WTC11 (cell line): ENCODE results near the gene SLC39A3. TPM values are rescaled to one million over a fixed set of nuclear protein-coding genes. Genes with fewer than 3 reads are reported as not detected.
A peak's percentile ranks its signal among the peaks of the same experiment; 100 is the strongest.

Experiments used
- ATAC-seq: fragments of 200-7000 bp; cut with Tn5 transposase; 2 replicates; pipeline ENCODE4 v1.10.0; 2021; ENCODE audit warnings: mild to moderate bottlenecking, moderate library complexity
- CTCF ChIA-PET: fragments of 300-600 bp; sonication (Branson Sonifier 250); formaldehyde crosslinking; loops from one replicate; lab custom pipeline; 2021; ENCODE audit warnings: antibody characterized with exemption; lab: Charles Lee
- POLR2A ChIA-PET: fragments of 350-600 bp; sonication (Branson Sonifier 250); formaldehyde crosslinking; loops from one replicate; lab custom pipeline; 2021; ENCODE audit warnings: antibody characterized with exemption; lab: Charles Lee
- DNase-seq: peaks from one replicate; pipeline ENCODE4 v3.0.0; 2021; ENCODE audit warnings: low spot score
- H3K27ac Mint-ChIP-seq: 2 replicates; pipeline ENCODE4 v1.8.0; 2021; ENCODE audit warnings: mixed read lengths
- H3K27me3 Mint-ChIP-seq: 2 replicates; pipeline ENCODE4 v1.8.0; 2021; ENCODE audit warnings: low read depth, mild to moderate bottlenecking, moderate library complexity, mixed read lengths
- H3K36me3 Mint-ChIP-seq: 2 replicates; pipeline ENCODE4 v1.8.0; 2021; ENCODE audit warnings: mixed read lengths
- H3K4me1 Mint-ChIP-seq: 2 replicates; pipeline ENCODE4 v1.8.0; 2022; ENCODE audit warnings: mixed read lengths
- H3K4me3 Mint-ChIP-seq: 2 replicates; pipeline ENCODE4 v1.8.0; 2021; ENCODE audit warnings: mild to moderate bottlenecking, moderate library complexity, mixed read lengths
- H3K9me3 Mint-ChIP-seq: 2 replicates; pipeline ENCODE4 v1.8.0; 2021; ENCODE audit warnings: mixed read lengths
- ATF3 ChIP-seq: sonication (generic); formaldehyde crosslinking; conservative IDR thresholded peaks from 2 replicates; pipeline ENCODE4 v1.8.1; 2022; ENCODE audit warnings: mild to moderate bottlenecking, missing genetic modification reagents
- CREB1 ChIP-seq: sonication (generic); formaldehyde crosslinking; IDR thresholded peaks from 2 replicates; pipeline ENCODE4 v1.8.0; 2023; ENCODE audit warnings: mild to moderate bottlenecking, missing genetic modification reagents
- E2F1 ChIP-seq: sonication (generic); formaldehyde crosslinking; IDR thresholded peaks from 2 replicates; pipeline ENCODE4 v1.8.0; 2022; ENCODE audit warnings: mild to moderate bottlenecking, missing genetic modification reagents
- E2F4 ChIP-seq: sonication (generic); formaldehyde crosslinking; IDR thresholded peaks from 2 replicates; pipeline ENCODE4 v1.8.1; 2022; ENCODE audit warnings: low read depth, mild to moderate bottlenecking, moderate library complexity, missing genetic modification reagents, borderline replicate concordance
- E2F5 ChIP-seq: sonication (generic); formaldehyde crosslinking; IDR thresholded peaks from 2 replicates; pipeline ENCODE4 v1.8.1; 2022; ENCODE audit warnings: mild to moderate bottlenecking, moderate library complexity, missing genetic modification reagents
- ELF4 ChIP-seq: sonication (generic); formaldehyde crosslinking; IDR thresholded peaks from 2 replicates; pipeline ENCODE4 v1.8.1; 2022; ENCODE audit warnings: low read depth, mild to moderate bottlenecking, moderate library complexity, missing genetic modification reagents
- ESRRA ChIP-seq: sonication (generic); formaldehyde crosslinking; IDR thresholded peaks from 2 replicates; pipeline ENCODE4 v1.8.1; 2022; ENCODE audit warnings: mild to moderate bottlenecking, missing genetic modification reagents, borderline replicate concordance
- FOXP1 ChIP-seq: sonication (generic); formaldehyde crosslinking; IDR thresholded peaks from 2 replicates; pipeline ENCODE4 v1.8.0; 2022; ENCODE audit warnings: missing genetic modification reagents, mild to moderate bottlenecking, moderate library complexity, borderline replicate concordance
- JUN ChIP-seq: sonication (generic); formaldehyde crosslinking; IDR thresholded peaks from 2 replicates; pipeline ENCODE4 v1.8.0; 2023; ENCODE audit warnings: mild to moderate bottlenecking, missing genetic modification reagents
- MXD4 ChIP-seq: fragments of 250-450 bp; sonication (Bioruptor Pico); IDR thresholded peaks from 2 replicates; pipeline ENCODE4 v1.8.0; 2021; ENCODE audit warnings: mild to moderate bottlenecking, moderate library complexity, borderline replicate concordance
- MYBL2 ChIP-seq: sonication (generic); formaldehyde crosslinking; IDR thresholded peaks from 2 replicates; pipeline ENCODE4 v1.8.1; 2023; ENCODE audit warnings: mild to moderate bottlenecking, moderate library complexity, missing genetic modification reagents
- NFATC4 ChIP-seq: fragments of 250-450 bp; sonication (Bioruptor Pico); IDR thresholded peaks from 2 replicates; pipeline ENCODE4 v1.9.0; 2021; ENCODE audit warnings: mild to moderate bottlenecking
- NFYB ChIP-seq: sonication (generic); formaldehyde crosslinking; conservative IDR thresholded peaks from 2 replicates; pipeline ENCODE4 v1.8.0; 2022; ENCODE audit warnings: low read depth, missing genetic modification reagents
- OVOL2 ChIP-seq: fragments of 250-450 bp; sonication (Bioruptor Pico); IDR thresholded peaks from 2 replicates; pipeline ENCODE4 v1.9.0; 2021; ENCODE audit warnings: mild to moderate bottlenecking, borderline replicate concordance
- ZNF121 ChIP-seq: sonication (generic); formaldehyde crosslinking; IDR thresholded peaks from 2 replicates; pipeline ENCODE4 v1.8.0; 2023; ENCODE audit warnings: missing genetic modification reagents
- ZNF416 ChIP-seq: fragments of 250-450 bp; sonication (Bioruptor Pico); IDR thresholded peaks from 2 replicates; pipeline ENCODE4 v1.9.0; 2021; ENCODE audit warnings: mild to moderate bottlenecking, inconsistent platforms
- total RNA-seq: library from RNA; stranded (reverse); gene quantifications from 3 replicates; pipeline ENCODE4 v1.2.3, GENCODE V29; 2021
- TF ChIP-seq, protein P1 (sequence below): sonication (generic); formaldehyde crosslinking; IDR thresholded peaks from 2 replicates; pipeline ENCODE4 v1.8.0; 2022; ENCODE audit warnings: missing genetic modification reagents
- TF ChIP-seq, protein P2 (sequence below): fragments of 250-450 bp; sonication (Bioruptor Pico); IDR thresholded peaks from 2 replicates; pipeline ENCODE4 v1.9.0; 2021; ENCODE audit warnings: mild to moderate bottlenecking
- TF ChIP-seq, protein P3 (sequence below): fragments of 200-600 bp; IDR thresholded peaks from 2 replicates; pipeline ENCODE4 v1.8.0; 2022; ENCODE audit warnings: antibody characterized with exemption
- TF ChIP-seq, protein P4 (sequence below): sonication (generic); formaldehyde crosslinking; IDR thresholded peaks from 2 replicates; pipeline ENCODE4 v1.8.1; 2023; ENCODE audit warnings: mild to moderate bottlenecking, missing genetic modification reagents, moderate library complexity

Gene SLC39A3
- total RNA-seq, 1 experiment from 2014 or later, result 38.0 TPM

DNA sequence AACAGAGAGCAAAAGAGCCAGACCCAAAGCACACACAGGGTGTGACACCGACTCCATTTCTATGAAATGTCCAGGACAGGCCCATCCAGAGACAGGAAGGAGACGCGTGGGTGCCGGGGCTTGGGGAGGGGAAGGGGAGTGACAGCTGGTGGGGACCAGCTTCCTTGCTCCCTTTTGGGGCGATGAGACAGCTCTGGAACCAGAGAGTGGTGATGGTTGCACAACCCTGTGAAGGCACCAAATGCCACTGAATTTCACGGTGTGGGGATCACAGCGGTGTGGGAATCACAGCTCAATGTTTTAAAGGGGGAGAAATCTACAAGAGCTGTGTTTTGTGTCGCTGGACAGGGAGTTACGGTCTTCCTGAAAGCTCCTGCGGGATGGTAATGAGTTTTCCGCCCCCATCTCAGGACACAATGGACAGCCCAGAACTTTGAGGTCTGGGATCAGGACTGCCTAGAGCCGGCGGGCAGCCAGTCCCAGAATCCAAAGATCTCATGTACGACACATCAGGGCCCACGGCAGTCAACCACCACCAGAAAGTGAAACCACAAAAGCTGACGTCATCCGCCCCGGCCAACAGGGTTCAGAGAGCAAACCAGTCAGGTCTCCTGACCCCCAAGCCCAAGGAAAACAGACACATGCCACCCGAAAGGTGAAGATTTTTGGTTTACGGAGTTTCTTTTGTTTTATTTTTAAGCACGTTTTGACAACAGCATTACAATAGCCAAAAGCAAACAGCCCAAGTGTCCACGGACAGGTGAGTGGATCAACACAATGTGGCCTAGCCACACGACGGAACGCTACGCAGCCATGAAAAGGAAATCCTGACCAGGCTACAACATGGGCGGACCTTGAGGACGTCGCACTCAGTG, 36.0 kb upstream of the SLC39A3 start:
- TF ChIP-seq E2F1 (CRISPR knock-in tag) (no peak), NFATC4 (no peak), NFYB (CRISPR knock-in tag) (no peak), ATF3 (CRISPR knock-in tag) (no peak), E2F5 (CRISPR knock-in tag) (no peak), ZNF121 (0 out of 2 replicates have a peak, but pooled peaks have one; percentile 35), ESRRA (CRISPR knock-in tag) (no peak)
- TF ChIP-seq, protein P1, sequence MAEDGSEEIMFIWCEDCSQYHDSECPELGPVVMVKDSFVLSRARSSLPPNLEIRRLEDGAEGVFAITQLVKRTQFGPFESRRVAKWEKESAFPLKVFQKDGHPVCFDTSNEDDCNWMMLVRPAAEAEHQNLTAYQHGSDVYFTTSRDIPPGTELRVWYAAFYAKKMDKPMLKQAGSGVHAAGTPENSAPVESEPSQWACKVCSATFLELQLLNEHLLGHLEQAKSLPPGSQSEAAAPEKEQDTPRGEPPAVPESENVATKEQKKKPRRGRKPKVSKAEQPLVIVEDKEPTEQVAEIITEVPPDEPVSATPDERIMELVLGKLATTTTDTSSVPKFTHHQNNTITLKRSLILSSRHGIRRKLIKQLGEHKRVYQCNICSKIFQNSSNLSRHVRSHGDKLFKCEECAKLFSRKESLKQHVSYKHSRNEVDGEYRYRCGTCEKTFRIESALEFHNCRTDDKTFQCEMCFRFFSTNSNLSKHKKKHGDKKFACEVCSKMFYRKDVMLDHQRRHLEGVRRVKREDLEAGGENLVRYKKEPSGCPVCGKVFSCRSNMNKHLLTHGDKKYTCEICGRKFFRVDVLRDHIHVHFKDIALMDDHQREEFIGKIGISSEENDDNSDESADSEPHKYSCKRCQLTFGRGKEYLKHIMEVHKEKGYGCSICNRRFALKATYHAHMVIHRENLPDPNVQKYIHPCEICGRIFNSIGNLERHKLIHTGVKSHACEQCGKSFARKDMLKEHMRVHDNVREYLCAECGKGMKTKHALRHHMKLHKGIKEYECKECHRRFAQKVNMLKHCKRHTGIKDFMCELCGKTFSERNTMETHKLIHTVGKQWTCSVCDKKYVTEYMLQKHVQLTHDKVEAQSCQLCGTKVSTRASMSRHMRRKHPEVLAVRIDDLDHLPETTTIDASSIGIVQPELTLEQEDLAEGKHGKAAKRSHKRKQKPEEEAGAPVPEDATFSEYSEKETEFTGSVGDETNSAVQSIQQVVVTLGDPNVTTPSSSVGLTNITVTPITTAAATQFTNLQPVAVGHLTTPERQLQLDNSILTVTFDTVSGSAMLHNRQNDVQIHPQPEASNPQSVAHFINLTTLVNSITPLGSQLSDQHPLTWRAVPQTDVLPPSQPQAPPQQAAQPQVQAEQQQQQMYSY, result no peak
- TF ChIP-seq, all 79 proteins: peak for 1
- ATAC-seq (no peak), DNase-seq (no peak)
- H3K4me1 Mint-ChIP-seq, result no peaks in the 10 kb centered on the region
- H3K4me3 Mint-ChIP-seq, result no peak overlapping the region
- ChIA-PET POLR2A (no interaction called here), CTCF (no interaction called here)
- H3K9me3 Mint-ChIP-seq, result no peaks in the 10 kb centered on the region
- H3K27ac Mint-ChIP-seq, result peak overlapping the region; percentile 71
- H3K36me3 Mint-ChIP-seq, result no peaks in the 10 kb centered on the region
- H3K27me3 Mint-ChIP-seq, result no peaks in the 10 kb centered on the region

DNA sequence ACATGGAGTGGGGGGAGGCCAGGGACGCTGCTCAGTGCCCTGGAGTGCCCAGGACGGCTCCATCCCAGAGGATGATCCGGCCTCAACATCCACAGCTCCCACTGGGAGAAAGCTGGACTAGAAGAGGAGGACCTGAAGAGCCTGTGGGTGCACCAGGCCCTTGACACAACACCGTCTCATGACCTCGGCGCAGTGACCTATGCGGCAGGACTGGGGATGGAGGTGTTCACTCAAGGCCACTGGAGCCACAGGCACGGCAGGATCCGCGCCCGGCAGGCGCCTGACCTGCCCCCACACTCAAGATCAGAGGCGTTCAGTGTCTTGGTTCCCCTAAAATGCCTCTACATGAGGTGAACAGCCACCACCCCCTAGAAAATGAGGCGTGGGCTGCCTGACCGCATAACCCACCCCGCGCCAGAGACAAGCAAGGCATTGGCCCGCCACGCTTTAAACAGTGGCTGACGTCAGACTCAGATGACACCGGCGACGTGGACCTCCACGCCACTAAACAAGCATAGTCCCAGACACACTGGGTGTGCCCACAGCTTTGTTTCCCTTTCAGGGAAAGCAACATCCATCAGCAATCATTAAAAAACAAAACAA, 35.2 kb upstream of the SLC39A3 start:
- Mint-ChIP-seq H3K9me3 (no peaks in the 10 kb centered on the region), H3K36me3 (no peaks in the 10 kb centered on the region), H3K4me3 (no peak overlapping the region), H3K4me1 (no peaks in the 10 kb centered on the region), H3K27ac (peak overlapping the region; percentile 55), H3K27me3 (no peaks in the 10 kb centered on the region)
- POLR2A ChIA-PET, result no interaction called here
- no peak for TF ChIP-seq FOXP1
- TF ChIP-seq, protein P2, sequence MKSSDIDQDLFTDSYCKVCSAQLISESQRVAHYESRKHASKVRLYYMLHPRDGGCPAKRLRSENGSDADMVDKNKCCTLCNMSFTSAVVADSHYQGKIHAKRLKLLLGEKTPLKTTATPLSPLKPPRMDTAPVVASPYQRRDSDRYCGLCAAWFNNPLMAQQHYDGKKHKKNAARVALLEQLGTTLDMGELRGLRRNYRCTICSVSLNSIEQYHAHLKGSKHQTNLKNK (CRISPR knock-in tag), result no peak
- TF ChIP-seq E2F4 (CRISPR knock-in tag), result no peak
- TF ChIP-seq, protein P3, sequence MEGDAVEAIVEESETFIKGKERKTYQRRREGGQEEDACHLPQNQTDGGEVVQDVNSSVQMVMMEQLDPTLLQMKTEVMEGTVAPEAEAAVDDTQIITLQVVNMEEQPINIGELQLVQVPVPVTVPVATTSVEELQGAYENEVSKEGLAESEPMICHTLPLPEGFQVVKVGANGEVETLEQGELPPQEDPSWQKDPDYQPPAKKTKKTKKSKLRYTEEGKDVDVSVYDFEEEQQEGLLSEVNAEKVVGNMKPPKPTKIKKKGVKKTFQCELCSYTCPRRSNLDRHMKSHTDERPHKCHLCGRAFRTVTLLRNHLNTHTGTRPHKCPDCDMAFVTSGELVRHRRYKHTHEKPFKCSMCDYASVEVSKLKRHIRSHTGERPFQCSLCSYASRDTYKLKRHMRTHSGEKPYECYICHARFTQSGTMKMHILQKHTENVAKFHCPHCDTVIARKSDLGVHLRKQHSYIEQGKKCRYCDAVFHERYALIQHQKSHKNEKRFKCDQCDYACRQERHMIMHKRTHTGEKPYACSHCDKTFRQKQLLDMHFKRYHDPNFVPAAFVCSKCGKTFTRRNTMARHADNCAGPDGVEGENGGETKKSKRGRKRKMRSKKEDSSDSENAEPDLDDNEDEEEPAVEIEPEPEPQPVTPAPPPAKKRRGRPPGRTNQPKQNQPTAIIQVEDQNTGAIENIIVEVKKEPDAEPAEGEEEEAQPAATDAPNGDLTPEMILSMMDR, result no peak
- TF ChIP-seq ELF4, result no peak
- TF ChIP-seq OVOL2, result no peak
- no peak for TF ChIP-seq ESRRA (CRISPR knock-in tag)
- TF ChIP-seq E2F5 (CRISPR knock-in tag), result no peak
- TF ChIP-seq, protein P4, sequence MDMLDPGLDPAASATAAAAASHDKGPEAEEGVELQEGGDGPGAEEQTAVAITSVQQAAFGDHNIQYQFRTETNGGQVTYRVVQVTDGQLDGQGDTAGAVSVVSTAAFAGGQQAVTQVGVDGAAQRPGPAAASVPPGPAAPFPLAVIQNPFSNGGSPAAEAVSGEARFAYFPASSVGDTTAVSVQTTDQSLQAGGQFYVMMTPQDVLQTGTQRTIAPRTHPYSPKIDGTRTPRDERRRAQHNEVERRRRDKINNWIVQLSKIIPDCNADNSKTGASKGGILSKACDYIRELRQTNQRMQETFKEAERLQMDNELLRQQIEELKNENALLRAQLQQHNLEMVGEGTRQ (CRISPR knock-in tag), result no peak
- TF ChIP-seq ZNF416 (CRISPR knock-in tag), result no peak
- no peak for TF ChIP-seq MYBL2 (CRISPR knock-in tag)
- no peak for TF ChIP-seq MXD4 (CRISPR knock-in tag)
- TF ChIP-seq JUN (CRISPR knock-in tag), result no peak
- no peak for TF ChIP-seq CREB1
- ATAC-seq (no peak), DNase-seq (no peak)
- CTCF ChIA-PET, result no interaction called here
